Measurements from ENCODE around the gene GPR137B.

The GPR137B gene, protein sequence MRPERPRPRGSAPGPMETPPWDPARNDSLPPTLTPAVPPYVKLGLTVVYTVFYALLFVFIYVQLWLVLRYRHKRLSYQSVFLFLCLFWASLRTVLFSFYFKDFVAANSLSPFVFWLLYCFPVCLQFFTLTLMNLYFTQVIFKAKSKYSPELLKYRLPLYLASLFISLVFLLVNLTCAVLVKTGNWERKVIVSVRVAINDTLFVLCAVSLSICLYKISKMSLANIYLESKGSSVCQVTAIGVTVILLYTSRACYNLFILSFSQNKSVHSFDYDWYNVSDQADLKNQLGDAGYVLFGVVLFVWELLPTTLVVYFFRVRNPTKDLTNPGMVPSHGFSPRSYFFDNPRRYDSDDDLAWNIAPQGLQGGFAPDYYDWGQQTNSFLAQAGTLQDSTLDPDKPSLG

DNA sequence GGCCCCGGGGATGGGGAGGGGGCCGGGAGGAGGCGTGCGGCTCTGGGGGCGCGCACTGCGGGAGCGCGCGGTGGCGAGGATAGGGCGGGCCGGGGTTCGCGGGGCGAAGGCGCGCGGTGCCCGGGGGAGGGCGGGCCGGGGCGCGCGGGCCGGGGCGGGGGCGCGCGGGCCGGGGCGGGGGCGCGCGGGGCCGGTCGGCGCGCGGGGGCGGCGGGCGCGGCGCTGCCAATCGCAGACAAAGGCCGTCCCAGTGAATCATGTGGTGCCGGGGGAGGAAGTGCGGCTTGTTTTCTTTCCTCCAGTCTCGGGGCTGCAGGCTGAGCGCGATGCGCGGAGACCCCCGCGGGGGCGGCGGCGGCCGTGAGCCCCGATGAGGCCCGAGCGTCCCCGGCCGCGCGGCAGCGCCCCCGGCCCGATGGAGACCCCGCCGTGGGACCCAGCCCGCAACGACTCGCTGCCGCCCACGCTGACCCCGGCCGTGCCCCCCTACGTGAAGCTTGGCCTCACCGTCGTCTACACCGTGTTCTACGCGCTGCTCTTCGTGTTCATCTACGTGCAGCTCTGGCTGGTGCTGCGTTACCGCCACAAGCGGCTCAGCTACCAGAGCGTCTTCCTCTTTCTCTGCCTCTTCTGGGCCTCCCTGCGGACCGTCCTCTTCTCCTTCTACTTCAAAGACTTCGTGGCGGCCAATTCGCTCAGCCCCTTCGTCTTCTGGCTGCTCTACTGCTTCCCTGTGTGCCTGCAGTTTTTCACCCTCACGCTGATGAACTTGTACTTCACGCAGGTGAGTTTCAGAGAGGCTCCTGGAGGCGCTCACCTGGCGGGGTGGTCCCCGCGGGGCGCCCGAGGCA is at the start of gene GPR137B:
Gene GPR137B, plus strand, starts transcription at position 287 of the 851 bp plus-strand sequence. Its CDS starts 84 bp downstream, at position 371.
- DNase-seq: no peak

DNA sequence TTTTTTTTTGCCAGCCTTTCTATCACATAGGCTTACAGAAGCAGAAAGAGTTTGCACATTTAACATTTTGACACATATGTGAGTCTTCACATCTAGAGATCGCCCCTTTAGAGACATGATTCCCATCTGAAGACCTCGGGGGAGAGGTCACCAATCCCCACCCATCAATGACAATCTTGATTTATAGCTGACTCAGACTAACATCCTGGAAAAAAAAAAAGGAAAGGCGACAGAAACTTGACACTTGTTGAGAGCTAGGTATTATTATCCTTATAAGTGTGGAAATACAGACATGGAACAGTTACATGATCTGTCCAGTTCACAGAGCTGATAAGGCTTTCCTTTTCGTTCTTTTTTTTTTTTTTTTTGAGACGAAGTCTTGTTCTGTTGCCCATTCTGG is 49.4 kb upstream of the GPR137B start:
- DNase-seq: no peak

DNA sequence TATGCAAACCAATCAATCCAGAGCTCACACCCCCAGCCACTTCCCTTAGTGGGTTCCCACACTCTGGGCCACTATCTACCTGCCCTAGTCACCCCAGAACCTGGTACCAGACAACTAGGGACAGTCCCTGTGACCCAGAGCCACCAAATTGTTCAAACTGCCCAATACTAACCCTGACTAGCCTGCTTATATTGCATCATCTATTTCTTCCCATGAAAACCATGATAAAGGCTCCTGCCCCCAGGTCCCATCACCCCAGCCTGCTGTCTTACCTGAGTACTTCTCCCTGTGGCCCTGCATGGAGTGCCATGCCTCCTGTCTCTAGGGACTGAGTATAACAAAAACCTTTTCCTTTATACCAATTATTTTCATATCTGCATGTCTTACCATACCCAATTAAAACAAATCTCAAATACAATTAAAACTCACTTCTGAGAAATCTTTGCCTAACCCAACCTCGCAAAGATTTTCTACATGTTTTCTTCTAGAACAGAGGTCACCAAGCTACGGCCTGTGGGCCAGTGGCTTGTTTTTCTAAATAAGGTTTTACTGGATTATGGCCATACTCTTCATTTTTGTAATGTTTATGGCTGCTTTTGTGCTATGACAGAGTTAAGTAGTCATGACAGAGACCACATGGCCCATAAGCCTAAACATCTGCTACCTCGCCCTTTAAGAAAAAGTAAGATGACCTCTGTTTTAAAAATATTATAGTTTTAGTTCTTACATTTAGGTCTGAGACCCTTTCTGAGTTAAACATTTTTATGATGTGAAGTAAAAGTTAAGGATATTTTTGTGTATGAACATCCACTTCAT is 46.4 kb upstream of the GPR137B start:
- DNase-seq: no peak

DNA sequence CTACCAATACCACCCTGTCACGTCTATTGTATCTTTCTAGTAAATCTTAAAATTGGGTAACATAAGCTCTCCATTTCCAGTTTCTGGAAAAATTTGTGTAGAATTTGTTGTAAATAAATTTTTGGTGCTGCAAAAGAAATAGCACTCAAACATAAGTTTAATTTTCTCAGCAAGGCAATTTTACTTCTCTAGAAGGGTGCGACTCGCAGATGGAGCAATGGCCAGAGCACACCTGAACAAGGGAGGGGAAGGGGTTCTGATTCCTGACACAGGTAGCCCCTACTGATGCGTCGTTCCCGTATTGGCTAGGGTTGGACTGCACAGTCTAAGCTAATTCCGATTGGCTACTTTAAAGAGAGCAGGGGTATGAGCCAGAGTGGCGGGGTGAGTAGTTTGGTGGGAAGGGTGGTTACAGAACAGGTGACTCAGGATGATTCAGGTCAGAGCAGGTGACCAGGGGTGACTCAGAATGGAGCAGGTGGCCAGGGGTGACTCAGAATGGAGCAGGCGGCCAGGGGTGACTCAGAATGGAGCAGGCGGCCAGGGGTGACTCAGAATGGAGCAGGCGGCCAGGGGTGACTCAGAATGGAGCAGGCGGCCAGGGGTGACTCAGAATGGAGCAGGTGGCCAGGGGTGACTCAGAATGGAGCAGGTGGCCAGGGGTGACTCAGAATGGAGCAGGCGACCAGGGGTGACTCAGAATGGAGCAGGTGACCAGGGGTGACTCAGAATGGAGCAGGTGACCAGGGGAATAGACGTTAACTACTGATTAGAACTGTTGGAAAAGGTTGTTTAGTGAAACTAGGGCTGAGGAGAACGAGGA is 45.5 kb upstream of the GPR137B start:
- DNase-seq: peak; percentile 99

- no peak for DNase-seq
These were observed 44.1 kb upstream of the GPR137B start for GRCh38 chr1:236098267-236098666.

DNA sequence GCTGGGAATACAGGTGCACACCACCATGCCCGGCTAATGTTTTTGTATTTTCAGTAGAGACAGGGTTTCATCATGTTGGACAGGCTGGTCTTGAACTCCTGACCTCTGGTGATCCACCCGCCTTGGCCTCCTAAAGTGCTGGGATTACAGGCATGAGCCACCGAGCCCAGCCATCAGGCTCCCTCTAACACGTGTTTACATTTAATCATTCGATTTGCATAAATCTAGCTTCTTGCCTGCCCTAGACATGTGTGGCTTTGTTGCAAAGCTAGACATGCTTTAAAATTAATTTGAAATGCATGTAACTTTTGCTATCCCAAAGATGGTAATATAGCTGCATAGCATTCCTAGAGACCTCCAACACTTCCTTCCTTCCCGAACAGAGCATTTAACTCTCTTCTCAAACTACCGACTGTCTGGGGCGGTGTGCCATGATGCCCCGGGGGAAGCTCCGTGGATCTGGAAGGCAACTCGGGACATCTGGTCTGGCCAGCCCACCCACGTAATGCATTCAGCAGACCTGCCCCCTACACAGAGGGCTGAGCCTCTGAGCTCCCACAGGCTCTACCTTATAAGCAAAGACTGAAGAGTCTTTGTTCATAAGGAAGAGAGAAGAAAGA is 42.9 kb upstream of the GPR137B start:
- DNase-seq: no peak

DNA sequence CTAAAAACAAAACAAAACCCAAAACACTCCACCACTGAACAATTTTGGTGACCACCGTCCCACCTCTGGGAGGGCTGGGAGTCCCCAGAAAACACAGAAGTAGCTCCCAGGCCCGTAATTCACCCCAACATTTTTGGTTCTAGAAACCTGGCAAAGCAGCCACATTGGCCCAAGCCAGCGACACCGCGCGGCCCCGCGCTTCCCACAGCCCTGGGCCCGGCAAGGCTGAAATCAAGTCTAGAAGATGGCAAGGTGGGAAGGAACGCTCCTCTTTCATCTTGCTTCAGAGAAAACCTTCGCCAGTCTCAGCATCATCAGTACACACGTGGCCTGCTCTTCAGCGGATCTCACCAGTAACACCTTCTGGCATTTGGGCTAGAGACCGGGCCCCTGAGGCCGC is 41.5 kb upstream of the GPR137B start:
- no peak for DNase-seq

DNA sequence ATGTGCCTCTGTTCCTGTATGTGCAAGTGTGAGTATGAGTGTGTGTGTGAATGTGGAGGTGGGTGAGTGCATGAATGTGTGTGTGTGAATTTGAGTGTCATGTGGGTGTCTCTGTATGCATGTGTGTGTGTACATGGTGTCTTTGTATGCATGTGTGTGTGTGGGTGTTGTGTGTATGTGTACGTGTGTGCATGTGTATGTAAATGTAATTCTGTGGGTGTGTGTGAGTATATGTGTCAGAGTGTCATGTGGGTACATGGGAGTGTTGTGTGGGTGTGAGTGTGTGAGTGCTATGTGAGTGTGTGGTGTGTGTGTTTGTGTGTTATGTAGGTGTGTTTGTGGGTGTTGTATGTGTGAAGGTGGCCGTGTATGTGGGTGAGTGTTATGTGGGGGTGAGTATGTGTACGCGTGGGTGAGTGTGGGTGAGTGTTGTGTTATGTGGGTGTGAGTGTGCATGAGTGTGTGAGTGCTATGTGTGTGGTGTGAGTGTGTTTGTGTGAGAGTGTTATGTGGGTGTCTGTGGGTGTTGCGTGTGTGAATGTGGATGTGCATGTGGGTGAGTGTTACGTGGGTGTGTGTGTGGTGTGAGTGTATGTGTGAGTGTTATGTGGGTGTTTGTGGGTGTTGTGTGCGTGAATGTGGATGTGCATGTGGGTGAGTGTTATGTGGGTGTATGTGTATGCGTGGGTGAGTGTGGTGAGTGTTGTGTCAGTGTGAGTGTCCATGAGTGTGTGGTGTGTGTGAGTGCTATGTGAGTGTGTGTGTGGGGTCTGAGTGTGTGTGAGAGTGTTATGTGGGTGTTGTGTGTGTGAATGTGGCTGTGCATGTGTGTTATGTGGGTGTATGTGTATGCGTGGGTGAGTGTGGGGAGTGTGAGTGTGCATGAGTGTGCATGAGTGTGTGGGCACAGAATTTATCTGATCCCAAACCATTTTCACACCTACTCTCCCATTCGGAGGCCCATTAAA is 40.8 kb upstream of the GPR137B start:
- no peak for DNase-seq

DNA sequence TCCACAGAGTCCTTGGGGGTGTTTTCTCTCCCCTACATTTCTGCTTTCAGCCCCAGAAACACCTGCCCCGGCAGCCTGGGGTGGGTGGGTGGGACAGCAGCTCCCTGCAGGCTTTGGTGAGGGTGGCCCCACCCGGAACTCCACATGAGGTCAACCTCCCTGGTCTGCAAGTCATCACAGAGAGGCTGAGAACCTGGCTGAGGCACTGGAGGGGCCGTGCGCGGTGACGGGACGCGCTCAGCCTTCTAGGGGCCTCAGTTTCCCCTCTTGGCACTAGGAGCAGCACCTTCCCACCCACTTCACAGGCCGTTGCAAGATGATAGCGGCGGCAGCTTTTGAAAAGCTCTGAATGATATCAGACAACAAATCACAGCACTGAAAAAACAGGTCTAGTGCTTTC is 39.7 kb upstream of the GPR137B start:
- DNase-seq: no peak

DNA sequence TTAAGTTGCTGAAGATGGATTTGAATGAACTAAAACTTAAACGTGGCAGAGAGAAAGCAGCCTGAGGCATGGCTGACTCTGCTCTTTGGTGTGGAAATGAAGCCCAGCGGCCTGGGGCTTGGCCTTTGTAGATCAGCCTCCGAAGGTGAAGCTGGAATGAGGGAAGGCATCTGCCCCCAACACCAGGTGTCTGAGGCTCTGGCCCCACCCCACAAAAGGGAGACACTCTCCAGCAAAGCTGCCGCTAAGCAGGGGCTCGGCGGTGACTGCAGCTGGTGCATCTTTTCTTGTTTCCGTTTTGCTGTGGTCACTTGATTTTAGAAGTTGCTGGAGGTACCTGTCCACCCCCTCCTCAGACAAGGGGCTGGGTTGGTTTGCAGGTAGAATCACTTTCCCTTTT is 39.3 kb upstream of the GPR137B start:
- DNase-seq: no peak

GRCh38 chr1:236103646-236104218 is 38.6 kb upstream of the GPR137B start:
- peak; percentile 19 for DNase-seq

- DNase-seq: no peak
These were observed 35.0 kb upstream of the GPR137B start for GRCh38 chr1:236107121-236107907.

DNA sequence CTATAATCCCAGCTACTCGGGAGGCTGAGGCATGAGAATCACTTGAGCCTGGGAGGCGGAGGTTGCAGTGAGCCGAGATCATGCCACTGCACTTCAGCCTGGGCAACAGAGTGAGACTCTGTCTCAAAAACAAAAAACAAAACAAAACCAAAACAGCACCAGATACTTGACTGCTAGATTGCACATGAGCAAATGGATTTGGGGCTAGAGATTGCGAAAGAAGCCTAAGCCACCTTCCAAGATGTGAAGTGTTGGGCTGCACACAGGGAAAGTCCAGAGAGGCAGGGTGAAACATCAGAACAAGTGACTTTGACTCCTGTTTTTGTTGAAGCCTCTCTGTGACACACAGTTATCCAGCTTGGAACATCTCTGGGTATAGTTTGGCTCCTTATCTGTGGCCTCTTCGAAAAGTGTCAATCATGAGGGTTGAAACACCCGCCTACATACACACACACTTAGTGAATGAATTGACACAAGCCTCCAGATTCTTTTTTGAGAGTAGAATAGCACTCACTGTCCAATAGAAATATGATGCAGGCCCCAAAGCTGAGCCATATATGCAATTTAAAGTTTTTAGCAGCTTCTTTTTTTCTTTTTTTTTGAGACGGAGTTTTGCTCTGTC is 34.2 kb upstream of the GPR137B start:
- no peak for DNase-seq

GRCh38 chr1:236110137-236110536 is 32.2 kb upstream of the GPR137B start:
- no peak for DNase-seq

DNA sequence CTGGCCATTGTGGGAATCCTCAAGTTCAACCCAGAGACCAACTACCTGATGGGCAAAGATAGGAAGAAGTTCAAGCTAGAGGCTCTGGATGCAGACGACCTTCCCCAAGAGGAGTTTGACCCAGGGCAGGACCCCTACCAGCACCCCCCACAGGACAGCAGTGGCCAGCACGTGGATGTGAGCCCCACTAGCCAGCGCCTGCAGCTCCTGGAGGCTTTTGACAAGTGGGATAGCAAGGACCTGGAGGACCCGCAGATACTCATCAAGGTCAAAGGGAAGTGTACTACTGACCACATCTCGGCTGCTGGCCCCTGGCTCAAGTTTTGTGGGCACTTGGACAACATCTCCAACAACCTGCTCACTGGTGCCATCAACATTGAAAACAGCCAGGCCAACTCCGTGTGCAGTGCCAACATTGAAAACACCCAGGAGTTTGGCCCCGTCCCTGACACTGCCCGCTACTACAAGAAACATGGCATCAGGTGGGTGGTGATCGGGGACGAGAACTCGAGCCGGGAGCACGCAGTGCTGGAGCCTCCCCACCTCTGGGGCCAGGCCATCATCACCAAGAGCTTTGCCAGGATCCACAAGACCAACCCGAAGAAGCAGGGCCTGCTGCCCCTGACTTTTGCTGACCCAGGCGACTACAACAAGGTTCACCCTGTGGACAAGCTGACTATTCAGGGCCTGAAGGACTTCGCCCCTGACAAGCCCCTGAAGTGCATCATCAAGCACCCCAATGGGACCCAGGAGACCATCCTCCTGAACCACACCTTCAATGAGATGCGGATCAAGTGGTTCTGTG is 30.6 kb upstream of the GPR137B start:
- no peak for DNase-seq

DNA sequence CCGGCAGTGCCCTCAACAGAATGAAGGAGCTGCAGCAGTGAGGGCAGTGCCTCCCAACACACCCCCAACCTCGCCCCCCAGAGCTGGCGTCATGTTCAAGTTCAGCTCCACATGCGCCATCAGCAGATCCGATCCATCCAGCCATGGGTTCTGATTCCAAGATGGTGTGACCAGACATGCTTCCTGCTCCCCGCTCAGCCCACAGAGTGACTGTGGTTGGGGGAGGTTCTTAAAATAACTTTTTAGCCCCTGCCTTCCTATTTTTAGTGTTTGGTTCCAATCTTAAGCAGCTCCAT is 30.1 kb upstream of the GPR137B start:
- DNase-seq: no peak

GRCh38 chr1:236113324-236114032 is 28.9 kb upstream of the GPR137B start:
- no peak for DNase-seq
